Activated T-cell treated with anti-CD3 and anti-CD28 coated beads, Interleukin-2, amount 50 U/mL, for 48 hours (primary cell): ENCODE measurements around the gene RBMX.
"Not testable (repeated sequence)": the region's sequence is repeated elsewhere in the genome, so short reads cannot be mapped to it uniquely, and the experiment has no call there.

ENCODE experiments used
- DNase-seq, 2 experiments: peaks; one replicate each; pipeline ENCODE4 v3.0.0-alpha.2; 2020

Gene RBMX

DNA sequence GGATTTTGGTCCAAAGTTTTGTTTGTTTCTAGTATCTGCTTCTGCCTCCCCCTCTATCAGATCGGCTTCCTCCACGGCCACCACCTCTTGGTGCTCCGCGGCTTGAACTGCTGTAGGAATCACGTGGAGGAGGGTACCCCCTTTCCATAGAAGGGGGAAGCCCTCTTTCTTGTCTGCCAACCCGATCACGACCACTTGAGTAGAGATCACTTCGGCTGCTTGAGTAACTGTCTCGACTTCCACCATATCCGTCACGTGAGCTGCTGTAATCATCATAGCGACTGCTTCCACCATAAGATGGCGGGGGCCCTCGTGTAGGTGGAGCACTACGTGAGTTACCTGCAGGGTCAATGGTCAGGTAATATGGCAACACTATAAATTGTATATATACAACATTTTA is 6.4 kb downstream of the RBMX start:
- DNase-seq: not testable (repeated sequence)

DNA sequence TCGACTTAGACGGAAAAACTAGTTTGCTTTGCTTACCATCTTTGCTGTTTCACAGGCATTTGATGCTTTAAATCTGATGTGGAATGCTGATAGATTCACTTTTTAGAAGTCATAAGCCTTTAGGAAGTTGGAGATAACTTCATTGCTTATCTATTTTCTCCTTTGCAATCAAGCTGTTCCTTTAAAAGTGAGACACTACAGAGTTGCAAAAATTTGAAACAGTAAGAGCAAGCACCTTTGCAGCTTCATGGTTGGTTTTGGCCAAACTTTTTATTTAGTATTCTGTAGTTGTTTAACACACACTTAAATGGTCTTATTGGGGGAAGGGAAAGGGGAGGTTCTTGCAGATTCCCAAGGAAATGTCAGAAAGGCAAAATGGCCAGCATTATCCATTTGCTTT is 7.3 kb downstream of the RBMX start:
- DNase-seq: not testable (repeated sequence)

DNA sequence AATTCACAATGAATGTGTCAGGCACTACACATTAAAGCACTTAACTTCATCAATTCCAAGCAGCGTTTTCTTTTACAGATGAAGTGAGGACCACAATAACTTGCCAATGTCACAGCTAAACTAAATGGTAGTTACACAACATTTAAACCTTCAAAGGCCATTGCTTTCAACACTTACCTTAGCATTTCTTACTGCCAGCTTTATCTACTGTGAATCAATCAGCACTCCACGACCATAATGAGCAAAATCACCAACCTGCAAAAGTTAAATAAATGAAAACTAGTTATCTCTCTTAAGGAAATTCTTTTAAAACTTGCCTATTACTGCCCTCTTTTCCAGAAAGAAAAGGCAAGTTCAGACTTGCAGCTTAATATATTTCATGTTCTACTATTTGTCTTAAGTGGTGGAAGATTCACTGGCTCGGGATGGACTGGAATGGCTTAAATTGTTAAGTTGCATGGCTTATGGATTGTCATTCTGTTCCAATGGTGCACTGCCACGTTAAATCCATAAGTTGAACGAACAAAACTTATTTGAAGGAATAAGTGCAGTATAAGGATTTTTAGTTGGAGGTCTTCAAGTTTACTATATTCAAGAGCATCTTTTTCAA is 8.3 kb downstream of the RBMX start:
- no peak for DNase-seq

DNA sequence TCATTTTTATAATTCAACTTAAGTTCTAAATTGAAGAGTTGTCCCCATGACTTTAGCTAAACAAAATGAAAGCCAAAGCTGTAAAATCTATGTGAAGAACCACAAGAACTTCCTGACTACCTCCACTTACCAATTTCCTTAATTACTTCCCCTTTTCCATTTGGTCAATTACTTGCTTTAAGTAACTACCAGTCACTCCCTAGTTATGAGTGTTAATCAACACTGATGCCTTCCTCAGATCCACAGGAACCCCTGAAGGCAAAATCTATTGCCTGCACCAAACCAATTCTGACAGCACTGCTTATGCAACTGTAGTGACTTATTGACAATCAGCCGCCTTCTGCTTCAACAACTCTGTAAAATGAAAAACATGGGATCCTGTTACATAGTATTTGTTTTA is 10.5 kb downstream of the RBMX start:
- DNase-seq: no peak

DNA sequence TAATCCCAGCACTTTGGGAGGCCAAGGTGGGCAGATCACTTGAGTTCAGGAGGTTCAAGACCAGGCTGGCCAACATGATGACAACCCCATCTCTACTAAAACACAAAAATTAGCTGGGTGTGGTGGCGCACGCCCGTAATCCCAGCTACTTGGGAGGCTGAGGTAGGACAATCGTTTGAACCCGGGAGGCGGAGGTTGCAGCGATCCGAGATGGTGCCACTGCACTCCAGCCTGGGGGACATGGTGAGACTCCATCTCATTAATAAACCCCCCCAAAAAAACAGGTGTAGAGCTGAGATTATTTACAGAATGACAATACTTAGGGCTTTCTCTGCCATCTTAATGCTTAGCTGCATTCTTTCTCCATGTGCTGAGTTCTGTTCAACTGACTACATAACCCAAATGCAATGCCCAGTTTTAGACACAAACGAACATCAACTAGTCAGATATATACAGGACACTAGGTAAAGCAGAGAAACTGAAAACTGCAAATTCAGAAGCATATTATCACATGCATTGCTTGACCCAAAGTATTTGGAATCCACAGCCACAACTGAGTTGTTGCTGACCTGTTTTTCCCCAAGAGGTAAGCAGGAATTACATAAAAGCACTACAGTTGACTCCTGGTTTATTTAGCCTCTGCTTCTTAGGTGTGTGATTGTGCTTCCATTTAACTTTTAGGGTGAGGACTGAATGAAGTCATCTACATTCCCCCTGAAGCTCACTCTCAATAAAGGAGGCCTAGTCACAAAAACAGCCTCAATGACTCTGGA is 12.1 kb downstream of the RBMX start:
- no peak for DNase-seq

DNA sequence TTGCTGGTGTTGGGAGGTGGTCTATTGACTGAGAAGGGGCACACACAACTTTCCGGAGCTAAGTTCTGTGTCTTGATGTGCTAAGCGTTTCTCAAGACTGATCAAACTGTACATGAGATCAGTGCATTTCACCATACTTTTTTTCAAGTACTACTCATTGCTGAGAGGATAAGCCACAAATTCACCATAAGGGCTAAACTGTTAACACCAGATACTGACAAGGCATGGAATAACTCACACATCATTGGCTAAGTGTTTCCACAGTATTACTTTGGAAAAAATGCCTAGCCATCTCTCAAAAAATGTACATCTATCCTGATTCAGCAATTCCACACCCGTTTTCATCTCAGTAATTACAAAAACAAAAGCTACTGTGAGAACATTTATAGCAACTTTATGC is 13.0 kb downstream of the RBMX start:
- DNase-seq: no peak

DNA sequence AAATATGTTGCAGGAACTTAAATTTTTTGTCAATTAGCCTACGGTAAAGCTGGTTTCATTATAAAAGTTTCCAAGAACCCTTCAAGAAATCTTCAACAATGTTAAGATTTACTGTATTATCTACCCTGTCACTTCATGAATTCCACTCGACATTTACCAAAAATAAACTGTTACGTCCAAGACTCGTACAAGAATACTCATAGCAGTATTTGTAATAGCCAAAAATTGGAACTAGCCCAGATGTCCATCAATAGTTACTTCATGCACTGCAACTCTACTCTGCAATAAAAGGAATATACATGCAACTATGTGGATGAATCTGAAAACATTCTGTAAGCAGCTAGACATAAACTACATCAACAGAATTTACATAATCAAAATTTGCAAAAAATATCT is 13.4 kb downstream of the RBMX start:
- DNase-seq: no peak

DNA sequence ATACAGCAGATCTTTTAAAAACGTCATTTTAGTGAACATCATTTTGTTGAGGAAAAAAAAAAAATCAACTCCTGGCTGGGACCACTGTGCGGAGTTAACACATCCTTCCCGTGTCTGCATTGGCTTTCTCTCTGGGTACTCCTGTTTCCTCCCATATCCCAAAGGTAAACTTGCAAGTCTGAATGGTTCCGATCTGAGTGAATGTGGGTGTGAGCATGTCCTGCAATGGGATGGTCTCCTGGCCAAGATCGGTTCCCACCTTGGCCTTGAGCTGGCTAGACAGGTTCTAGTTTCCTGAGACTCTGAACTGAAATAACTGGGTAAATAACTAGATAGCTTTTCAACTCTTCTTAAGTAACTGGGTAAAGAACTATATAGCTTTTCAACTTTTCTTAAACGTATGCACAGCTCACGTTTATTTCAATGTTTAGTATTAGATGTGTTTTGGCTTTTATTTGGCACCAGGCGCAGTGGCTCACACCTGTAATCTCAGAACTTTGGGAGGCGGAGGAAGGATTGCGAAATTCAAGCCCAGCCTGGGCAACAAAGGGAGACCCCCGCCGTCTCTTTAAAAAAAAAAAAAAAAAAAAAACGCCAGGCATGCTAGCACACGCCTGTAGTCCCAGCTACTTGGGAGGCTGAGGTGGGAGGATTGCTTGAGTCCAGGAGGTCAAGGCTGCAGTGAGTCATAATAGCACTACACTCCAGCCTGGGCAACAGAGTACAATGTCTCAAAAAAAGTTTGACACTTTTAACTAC is 14.0 kb downstream of the RBMX start:
- no peak for DNase-seq

DNA sequence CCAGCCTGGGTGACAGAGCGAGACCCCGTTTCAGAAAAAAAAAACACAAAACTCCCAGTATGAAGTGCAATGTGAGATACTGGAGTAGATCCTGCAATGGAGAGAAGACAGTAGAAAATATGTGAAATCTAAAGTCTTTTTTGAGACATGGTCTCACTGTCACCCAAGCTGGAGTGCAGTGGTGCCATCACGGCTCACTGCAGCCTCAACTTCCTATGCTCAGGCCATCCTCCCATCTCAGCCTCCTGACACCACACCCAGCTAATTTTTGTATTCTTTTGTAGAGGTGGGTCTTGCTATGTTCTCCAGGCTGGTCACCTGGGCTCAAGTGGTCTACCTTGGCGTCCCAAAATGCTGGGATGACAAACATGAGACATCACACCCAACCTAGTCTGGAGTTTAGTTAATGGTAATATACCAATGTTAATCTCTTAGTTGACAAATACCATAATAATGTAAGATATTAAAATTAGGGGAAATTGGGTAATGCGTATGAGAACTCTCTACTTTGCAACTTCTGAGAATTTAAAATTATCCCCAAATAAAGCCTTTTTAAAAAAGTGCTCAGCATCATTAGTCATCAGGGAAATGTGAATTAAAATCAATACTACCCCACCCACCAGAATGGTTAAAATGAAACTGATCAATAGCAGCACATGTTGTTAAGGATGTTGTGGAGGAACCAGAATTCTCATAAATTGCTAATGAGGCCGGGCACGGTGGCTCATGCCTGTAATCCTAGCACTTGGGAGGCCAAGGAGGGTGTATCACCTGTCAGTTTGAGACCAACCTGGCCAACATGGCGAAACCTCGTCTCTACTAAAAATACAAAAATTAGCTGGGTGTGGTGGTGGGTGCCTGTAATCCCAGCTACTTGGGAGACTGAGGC is 15.0 kb downstream of the RBMX start:
- DNase-seq: peak in 1 of 2 experiments; percentile 48

DNA sequence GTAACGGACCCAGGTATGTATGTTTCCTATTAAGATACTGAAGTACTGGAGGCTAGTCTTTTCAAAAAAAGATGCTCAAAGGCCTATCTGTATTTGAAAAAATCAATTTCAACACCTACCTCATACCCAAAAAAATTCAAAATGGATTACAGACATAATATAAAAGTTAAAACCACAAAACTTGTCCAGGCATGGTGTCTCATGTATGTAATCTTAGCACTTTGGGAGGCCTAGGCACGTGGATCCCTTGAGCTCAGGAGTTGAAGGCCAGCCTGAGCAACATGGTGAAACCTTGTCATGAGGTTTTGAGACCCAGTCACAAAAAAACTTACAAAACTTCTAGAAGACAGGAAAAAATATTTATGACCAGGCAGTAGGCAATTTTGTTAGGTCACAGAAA is 16.7 kb downstream of the RBMX start:
- DNase-seq: no peak

DNA sequence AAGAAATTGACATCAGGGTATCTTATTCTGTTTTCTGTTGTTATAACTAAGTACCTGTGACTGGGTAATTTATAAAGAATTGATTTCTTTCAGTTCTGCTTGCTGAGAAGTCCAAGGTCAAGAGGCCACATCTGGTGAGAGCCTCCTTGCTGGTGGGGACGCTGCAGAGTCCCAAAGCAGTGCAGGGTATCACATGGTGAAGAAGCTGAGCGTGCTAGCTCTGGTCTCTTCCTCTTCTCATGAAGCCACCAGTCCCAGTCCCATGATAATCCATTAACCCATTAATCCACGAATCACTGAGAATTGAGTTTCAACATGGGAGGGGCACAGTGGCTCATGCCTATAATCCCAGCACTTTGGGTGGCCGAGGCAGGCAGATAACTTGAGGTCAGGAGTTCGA is 18.0 kb downstream of the RBMX start:
- DNase-seq: no peak

DNA sequence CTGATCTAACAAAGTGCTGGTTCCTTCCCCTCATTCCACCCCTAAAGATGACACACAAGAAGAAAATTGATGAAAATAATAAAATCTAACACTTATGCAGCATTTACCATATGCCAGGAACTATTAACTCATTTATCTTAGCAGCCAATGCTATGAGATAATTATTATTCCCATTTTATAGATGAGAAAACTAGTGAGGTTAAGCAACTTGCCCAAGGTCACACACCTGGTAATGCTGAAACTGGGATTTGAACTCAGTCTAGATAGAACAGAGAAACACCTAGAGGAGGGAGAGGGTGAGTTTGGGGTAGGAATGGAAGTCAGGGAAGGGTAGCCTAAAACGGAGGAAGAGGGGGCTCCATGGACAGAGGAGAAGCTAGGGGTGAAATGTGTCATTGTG is 18.6 kb downstream of the RBMX start:
- DNase-seq: no peak

DNA sequence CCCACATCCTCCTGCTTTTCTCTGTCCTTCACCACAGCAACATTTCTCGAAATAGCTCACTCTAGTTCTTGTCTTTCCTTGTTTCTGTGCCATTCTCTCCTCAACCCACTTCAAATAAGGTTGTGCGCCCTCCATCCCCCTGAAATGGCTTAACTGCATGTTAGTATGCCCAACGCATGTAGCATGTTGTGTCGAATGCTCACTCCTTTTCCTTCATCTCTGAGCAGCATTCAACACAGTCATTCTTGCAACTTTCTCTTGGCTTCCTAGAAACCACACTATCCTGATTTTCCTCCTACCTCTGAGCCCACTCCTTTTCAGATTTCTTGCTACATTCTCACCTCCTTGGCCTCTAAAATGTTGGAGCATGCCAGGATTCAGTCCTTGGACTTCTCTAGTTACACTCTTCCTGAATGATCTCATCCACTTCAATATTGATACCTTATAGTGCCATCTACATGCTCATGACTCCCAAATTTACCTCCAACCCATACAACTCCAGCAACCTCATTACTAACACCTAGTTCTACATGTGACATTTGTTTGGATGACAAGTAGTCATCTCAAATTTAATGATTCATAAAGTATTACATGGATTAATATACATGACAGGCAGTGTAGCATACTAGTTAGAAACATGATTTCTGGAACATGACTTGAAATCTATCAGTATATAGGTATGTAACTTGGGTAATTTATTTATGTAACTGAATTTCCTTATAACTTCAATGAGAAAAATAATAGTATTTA is 22.3 kb downstream of the RBMX start:
- DNase-seq: no peak

DNA sequence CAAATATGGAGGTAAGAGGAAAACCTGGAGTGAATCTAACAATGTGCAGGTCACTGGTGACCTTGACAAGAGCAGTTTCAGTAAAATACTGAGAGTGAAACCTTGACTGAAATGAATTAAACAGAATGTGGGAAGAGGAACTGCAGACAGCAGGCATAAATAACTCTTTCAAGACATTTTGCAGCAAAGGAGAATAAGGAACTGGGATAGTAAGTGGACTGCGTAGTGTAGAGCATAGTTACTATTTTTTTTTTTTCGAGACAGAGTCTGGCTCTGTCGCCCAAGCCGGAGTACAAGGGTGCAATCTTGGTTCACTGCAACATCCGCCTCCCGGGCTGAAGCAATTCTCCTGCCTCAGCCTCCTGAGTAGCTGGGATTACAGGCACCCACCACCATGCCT is 24.0 kb downstream of the RBMX start:
- DNase-seq: no peak

DNA sequence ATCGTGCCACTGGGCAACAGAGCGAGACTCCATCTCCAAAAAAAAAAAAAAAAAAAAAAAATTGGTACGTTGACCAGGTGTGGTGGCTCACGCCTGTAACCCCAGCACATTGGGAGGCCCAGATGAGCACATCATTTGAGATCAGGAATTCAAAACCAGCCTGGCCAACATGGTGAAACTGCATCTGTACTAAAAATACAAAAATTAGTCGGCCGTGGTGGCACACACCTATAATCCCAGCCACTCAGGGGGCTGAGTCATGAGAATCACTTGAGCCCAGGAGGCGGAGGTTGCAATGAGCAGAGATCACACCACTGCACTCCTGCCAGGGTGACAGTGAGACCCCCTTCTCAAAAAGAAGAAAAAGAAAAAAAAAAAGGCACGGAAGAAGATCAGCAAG is 24.5 kb downstream of the RBMX start:
- DNase-seq: no peak

DNA sequence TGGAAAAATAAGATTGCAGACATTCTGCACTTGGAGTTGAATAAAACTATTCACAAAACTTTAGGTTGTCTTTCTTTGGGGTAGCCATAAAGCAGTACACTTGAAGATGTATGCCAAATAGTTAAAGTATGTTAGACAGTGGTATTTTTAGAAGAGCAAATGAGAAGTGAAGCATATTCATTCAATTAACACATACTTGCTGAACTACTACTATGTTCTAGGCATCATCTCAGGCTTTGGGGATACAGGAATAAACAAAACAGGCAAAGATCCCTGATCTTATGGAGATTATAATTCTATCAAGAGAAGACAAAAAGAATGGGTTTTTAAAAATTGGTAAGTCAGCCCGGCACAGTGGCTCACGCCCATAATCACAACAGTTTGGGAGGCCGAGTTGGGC is 29.0 kb downstream of the RBMX start:
- DNase-seq: no peak

DNA sequence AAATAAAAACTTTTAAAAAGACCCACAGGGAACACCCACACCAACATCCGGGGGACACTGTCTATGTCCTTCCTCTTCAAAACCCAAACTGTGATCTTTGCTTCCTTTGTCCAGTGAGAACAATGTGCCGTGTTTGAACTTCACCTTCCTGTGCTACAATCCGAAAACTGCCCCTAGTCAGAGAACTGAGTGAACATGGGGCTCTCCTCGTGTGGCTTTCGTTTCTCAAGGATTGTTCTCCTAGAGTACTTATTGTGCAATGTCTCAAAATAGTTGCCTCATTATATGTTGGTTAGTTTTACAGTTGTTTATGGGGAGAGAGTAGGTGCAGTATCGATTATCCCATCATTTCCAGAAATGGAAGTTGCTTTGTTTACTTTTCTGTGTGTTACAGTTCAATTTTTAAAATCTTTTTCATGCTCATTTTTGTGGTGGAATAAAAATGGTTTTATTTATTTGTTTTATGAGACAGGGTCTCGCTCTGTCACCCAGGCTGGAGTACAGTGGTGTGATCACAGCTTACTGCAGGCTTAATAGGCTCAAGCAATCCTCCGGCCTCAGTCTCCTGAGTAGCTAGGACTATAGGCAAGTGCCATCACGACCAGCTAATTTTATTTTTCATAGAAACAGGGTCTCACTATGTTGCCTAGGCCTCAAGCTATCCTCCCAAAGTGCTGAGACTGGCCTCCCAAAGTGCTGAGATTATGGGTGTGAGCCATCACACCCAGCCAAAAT is 29.9 kb downstream of the RBMX start:
- no peak for DNase-seq

DNA sequence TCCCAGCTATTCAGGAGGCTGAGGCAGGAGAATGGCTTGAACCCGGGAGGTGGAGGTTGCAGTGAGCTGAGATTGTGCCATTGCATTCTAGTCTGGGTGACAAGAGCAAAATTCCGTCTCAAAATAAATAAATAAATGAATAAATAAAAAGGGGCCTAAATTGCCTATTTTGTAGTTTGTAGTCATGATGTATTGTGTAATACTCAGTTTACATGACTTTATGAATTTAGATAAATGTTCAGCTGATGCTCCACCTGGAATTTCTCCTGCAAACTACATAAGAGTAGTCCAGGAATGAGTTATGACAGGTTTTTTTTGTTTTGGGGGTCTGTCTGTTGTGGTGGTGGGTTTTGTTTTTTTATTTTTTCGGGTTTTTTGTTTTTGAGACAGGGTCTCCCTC is 31.1 kb downstream of the RBMX start:
- DNase-seq: no peak

DNA sequence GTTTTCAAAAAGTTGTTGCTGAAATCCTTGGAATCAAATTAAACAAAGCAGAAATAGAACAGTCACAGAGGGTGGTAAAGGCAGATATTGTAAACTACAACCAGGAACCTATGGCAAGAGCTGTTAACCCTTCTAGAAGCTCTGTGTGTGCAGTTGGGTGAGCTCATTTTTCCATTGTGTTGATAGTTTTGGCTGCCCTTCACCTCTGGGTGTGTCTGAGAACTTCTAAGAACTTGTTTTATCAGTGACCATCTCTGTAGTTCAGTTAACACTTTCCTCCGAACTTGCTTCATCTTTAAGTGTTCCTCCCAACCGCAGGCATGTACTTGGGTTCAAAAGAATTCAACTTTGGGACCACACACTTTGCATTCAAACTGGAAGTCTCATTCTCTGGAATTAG is 32.7 kb downstream of the RBMX start:
- DNase-seq: no peak

DNA sequence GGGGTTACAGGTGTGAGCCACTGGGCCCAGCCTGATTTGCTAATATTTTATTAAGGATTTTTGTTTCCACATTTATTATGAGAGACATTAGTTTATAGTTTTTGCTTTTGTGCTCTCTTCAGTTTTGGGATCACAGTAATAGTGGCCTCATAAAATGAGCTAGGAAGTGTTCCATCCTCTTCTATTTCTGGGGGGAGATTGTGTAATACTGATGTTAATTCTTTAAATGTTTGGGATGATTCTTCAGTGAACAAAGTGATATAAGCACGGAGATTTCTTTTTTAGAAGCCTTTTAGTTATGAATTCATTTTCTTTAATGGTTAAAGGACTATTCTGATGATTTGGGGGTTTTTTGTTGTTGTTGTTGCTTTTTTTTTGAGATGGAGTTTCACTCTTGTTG is 41.3 kb downstream of the RBMX start:
- DNase-seq: no peak

DNA sequence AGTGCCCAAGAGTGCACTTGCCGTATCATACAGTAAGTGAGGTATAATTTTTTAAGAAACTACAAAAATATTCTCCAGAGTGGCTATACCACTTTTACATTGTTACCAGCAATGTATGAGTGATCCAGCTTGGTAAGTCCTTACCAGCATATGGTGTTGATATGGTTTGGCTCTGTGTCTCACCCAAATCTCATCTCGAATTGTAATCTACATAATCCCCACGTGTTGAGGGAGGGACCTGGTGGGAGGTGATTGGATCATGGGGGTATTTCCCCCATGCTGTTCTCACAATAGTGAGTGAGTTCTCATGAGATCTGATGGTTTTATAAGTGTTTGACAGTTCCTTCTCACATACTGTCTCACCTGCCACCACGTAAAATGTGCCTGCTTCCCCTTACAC is 44.8 kb downstream of the RBMX start:
- DNase-seq: no peak

DNA sequence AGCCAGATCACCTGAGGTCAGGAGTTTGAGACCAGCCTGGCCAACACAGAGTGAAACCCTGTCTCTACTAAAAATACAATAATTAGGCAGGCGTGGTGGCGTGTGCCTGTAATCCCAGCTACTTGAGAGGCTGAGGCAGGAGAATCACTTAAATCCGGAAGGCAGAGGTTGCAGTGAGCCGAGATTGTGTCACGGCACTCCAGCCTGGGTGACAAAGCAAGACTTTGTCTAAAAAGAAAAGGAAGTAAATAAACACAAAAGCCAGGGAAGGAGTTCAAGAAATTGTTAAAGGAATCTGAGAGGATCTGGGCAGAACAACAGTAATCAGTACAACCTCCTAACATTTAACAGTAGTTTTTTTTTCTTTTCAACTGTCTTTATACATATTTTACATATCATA is 51.1 kb downstream of the RBMX start:
- no peak for DNase-seq
